ENCODE results near the gene MYH7B.

DNA sequence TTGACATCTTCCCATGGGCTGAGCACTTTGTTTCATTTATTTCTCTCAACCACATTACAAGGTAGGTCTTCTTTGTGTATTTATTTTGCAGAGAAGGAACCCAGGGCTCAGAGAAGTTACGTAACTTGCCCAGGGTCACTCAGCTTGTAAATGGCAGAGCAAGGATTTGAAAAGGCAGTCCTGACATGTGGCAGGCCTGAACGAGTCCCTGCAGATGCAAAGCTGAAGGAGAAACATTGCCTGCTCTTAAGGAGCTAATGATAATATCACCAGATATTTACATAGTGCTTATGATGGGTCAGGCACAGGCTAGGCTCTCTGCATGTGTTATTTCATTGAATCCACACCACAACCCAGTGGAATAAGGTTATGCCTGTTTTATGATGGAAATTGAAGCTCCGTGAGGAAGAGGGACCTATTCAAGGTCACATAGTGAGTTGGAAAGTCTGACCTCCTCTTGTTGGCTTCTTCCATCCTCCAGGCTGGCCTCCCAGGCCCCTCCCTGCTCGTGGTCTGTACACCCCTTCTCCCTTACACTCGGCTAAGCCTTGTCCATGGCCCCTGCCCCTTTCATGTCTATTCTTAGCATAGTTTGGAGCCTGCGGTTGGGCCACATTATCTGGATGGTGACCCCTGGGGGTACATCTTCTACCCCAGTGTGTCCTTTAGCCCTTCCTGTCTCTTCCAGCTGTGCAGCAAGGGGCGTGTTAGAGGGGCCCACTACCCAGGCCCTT is 12.5 kb downstream of the MYH7B start:
- TF ChIP-seq POLR2A (IDR thresholded peaks at IDR 0.05; ENCODE audit: low read depth, low read length): no peak
- no peak for TF ChIP-seq TAF1 (IDR thresholded peaks at IDR 0.05; ENCODE audit: borderline replicate concordance, low read depth, low read length)
- TF ChIP-seq POLR2AphosphoS5 (IDR thresholded peaks at IDR 0.05; ENCODE audit: low read depth, low read length): no peak
